Astrocyte (in vitro differentiated cells and primary cell): ENCODE results near the gene CLIC1. TPM values are rescaled to one million over a fixed set of nuclear protein-coding genes. Genes with fewer than 3 reads are reported as not detected.

Source experiments
- DNase-seq: peaks from one replicate; pipeline ENCODE4 v3.0.0-alpha.2; 2010; ENCODE audit warnings: low read depth
- FAIRE-seq: peaks from 2 replicates; lab custom pipeline; 2011; peaks lifted over from hg19 to GRCh38; lab: Jason Lieb, UNC
- H2AFZ ChIP-seq: 2 replicates; pipeline ENCODE4 v1.6.0; 2012; ENCODE audit warnings: low read depth, low read length, inconsistent platforms
- H3K27ac ChIP-seq: 2 replicates; pipeline ENCODE4 v1.5.1; 2011; ENCODE audit warnings: low read depth, low read length, inconsistent platforms
- H3K27me3 ChIP-seq: 2 replicates; pipeline ENCODE4 v1.6.0; 2011; ENCODE audit warnings: low read length, inconsistent platforms; ENCODE audit not compliant: insufficient read depth
- H3K36me3 ChIP-seq: 2 replicates; pipeline ENCODE4 v1.5.1; 2011; ENCODE audit warnings: low read length, inconsistent platforms; ENCODE audit not compliant: insufficient read depth
- H3K4me1 ChIP-seq: 2 replicates; pipeline ENCODE4 v1.5.1; 2011; ENCODE audit warnings: low read length, inconsistent platforms; ENCODE audit not compliant: insufficient read depth
- H3K4me2 ChIP-seq: 2 replicates; pipeline ENCODE4 v1.6.0; 2012; ENCODE audit warnings: low read length, inconsistent platforms
- H3K4me3 ChIP-seq: 2 replicates; pipeline ENCODE4 v1.5.1; 2011; ENCODE audit warnings: low read depth, mild to moderate bottlenecking, low read length, inconsistent platforms; ENCODE audit not compliant: insufficient read depth
- H3K79me2 ChIP-seq: 2 replicates; pipeline ENCODE4 v1.6.0; 2012; ENCODE audit warnings: mild to moderate bottlenecking, low read length, inconsistent platforms; ENCODE audit not compliant: insufficient read depth
- H3K9ac ChIP-seq: 2 replicates; pipeline ENCODE4 v1.6.0; 2012; ENCODE audit warnings: mild to moderate bottlenecking, low read length, inconsistent platforms
- H3K9me3 ChIP-seq: 2 replicates; pipeline ENCODE4 v1.5.1; 2012; ENCODE audit warnings: low read depth, mild to moderate bottlenecking, low read length, inconsistent platforms; ENCODE audit not compliant: insufficient read depth
- H4K20me1 ChIP-seq: 2 replicates; pipeline ENCODE4 v1.6.0; 2012; ENCODE audit warnings: low read length, inconsistent platforms; ENCODE audit not compliant: insufficient read depth
- H3K27ac Mint-ChIP-seq: one replicate; pipeline ENCODE4 v1.8.0; 2021; ENCODE audit warnings: mild to moderate bottlenecking, mixed read lengths; ENCODE audit not compliant: unreplicated experiment
- H3K27me3 Mint-ChIP-seq: one replicate; pipeline ENCODE4 v1.8.0; 2021; ENCODE audit warnings: low read depth, mixed read lengths; ENCODE audit not compliant: unreplicated experiment
- H3K36me3 Mint-ChIP-seq: one replicate; pipeline ENCODE4 v1.8.0; 2021; ENCODE audit warnings: low read depth, mixed read lengths; ENCODE audit not compliant: unreplicated experiment
- H3K4me1 Mint-ChIP-seq: one replicate; pipeline ENCODE4 v1.8.0; 2021; ENCODE audit warnings: low read depth, mixed read lengths; ENCODE audit not compliant: unreplicated experiment
- H3K4me3 Mint-ChIP-seq: one replicate; pipeline ENCODE4 v1.8.0; 2021; ENCODE audit warnings: mild to moderate bottlenecking, moderate library complexity, mixed read lengths; ENCODE audit not compliant: unreplicated experiment
- H3K9me3 Mint-ChIP-seq: one replicate; pipeline ENCODE4 v1.8.0; 2021; ENCODE audit warnings: mild to moderate bottlenecking, mixed read lengths; ENCODE audit not compliant: unreplicated experiment
- EZH2 ChIP-seq: IDR thresholded peaks from 2 replicates; pipeline ENCODE4 v1.6.1; 2012; ENCODE audit warnings: mild to moderate bottlenecking, low read length, inconsistent platforms; ENCODE audit not compliant: insufficient read depth
- total RNA-seq: library from RNA; stranded (reverse); gene quantifications from 2 replicates; pipeline ENCODE4 v1.2.1, GENCODE V29; 2021
- TF ChIP-seq, protein P1 (sequence below): IDR thresholded peaks from 2 replicates; pipeline ENCODE4 v1.5.1; 2011; ENCODE audit warnings: low read depth, mild to moderate bottlenecking, inconsistent platforms, low read length, moderate library complexity; ENCODE audit not compliant: insufficient read depth

The CLIC1 gene
- total RNA-seq, 1 donor from 2014 or later: 518 TPM

DNA sequence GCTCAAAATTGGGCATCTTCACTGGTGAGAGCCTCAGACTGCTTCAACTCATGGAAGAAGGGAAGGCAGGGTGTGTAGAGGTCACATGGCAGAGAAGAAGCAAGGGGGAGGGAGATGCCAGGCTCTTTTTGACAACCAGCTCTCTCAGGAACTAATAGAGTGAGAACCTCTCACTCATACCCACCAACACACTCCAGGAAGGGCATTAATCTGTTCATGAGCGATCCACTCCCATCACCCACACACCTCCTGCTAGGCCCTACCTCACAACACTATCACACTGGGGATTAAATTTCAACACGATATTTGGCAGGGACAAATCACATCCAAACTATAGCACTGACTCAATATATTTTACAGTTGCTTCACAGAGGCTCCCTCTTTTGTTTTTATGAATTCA, 5.5 kb upstream of the CLIC1 start:
- Histone ChIP-seq H3K79me2 (peaks cover 7% of the 10 kb centered on the region), H3K9ac (no peak overlapping the region), H4K20me1 (no peaks in the 10 kb centered on the region), H3K36me3 (no peaks in the 10 kb centered on the region), H2AFZ (no peak overlapping the region), H3K4me2 (no peak overlapping the region), H3K27ac (no peak overlapping the region), H3K27me3 (no peaks in the 10 kb centered on the region), H3K4me1 (peaks cover 24% of the 10 kb centered on the region), H3K9me3 (no peaks in the 10 kb centered on the region), H3K4me3 (no peak overlapping the region)
- H3K36me3 Mint-ChIP-seq: peaks cover 10% of the 10 kb centered on the region
- no peak for TF ChIP-seq EZH2
- TF ChIP-seq, protein P1, sequence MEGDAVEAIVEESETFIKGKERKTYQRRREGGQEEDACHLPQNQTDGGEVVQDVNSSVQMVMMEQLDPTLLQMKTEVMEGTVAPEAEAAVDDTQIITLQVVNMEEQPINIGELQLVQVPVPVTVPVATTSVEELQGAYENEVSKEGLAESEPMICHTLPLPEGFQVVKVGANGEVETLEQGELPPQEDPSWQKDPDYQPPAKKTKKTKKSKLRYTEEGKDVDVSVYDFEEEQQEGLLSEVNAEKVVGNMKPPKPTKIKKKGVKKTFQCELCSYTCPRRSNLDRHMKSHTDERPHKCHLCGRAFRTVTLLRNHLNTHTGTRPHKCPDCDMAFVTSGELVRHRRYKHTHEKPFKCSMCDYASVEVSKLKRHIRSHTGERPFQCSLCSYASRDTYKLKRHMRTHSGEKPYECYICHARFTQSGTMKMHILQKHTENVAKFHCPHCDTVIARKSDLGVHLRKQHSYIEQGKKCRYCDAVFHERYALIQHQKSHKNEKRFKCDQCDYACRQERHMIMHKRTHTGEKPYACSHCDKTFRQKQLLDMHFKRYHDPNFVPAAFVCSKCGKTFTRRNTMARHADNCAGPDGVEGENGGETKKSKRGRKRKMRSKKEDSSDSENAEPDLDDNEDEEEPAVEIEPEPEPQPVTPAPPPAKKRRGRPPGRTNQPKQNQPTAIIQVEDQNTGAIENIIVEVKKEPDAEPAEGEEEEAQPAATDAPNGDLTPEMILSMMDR: no peak
- peak overlapping the region; percentile 47 for H3K4me3 Mint-ChIP-seq
- DNase-seq (no peak), FAIRE-seq (no peak)
- no peaks in the 10 kb centered on the region for H3K9me3 Mint-ChIP-seq
- no peak overlapping the region for H3K27ac Mint-ChIP-seq
- H3K4me1 Mint-ChIP-seq: peaks cover 28% of the 10 kb centered on the region
- H3K27me3 Mint-ChIP-seq: no peaks in the 10 kb centered on the region

DNA sequence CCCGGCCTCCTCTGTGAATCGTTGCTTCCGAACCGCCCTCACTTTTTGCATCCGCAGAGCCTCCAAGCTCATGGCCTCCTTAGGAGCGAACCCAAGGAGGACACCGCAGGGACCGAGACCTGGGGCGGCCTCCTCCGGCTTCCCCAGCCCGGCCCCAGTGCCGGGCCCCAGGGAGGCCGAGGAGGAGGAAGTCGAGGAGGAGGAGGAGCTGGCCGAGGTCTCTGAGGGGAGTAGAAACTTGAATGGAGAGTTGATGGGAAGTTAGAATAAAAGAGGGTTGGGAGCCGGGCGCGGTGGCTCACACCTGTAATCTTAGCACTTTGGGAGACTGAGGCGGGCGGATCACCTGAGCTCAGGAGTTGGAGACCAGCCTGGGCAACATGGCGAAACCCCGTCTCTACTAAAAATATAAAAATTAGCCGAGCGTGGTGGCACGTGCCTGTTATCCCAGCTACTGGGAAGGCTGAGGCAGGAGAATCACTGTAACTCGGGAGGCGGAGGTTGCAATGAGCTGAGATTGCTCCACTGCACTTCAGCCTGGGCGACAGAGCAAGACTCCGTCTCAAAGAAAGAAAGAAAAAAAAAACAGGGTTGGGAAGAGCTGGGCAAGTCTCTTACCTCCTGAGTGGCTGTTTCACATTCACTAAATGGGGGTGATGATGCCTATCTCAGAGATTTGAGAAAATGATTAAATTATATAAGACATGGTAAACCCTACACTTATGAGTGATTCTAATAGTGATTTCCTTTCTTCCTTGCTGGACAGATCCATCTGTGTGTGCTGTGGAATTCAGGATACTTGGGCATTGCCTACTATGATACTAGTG, 4.3 kb upstream of the CLIC1 start:
- Histone ChIP-seq H3K27me3 (no peaks in the 10 kb centered on the region), H3K9me3 (no peaks in the 10 kb centered on the region), H4K20me1 (no peaks in the 10 kb centered on the region), H3K9ac (peak overlapping the region; percentile 80), H3K4me3 (peak overlapping the region; percentile 75), H3K4me1 (peaks cover 27% of the 10 kb centered on the region), H2AFZ (peak overlapping the region; percentile 83), H3K27ac (peak overlapping the region; percentile 65), H3K4me2 (peak overlapping the region; percentile 96), H3K79me2 (peaks cover 19% of the 10 kb centered on the region), H3K36me3 (no peaks in the 10 kb centered on the region)
- TF ChIP-seq EZH2: no peak
- TF ChIP-seq, protein P1: no peak
- no peaks in the 10 kb centered on the region for H3K27me3 Mint-ChIP-seq
- H3K4me3 Mint-ChIP-seq: peak overlapping the region; percentile 94
- H3K27ac Mint-ChIP-seq: no peak overlapping the region
- H3K9me3 Mint-ChIP-seq: no peaks in the 10 kb centered on the region
- FAIRE-seq (no peak), DNase-seq (no peak)
- peaks cover 10% of the 10 kb centered on the region for H3K36me3 Mint-ChIP-seq
- H3K4me1 Mint-ChIP-seq: peaks cover 32% of the 10 kb centered on the region
